ENCODE measurements around the gene EIF4G3. TPM values are rescaled to one million over a fixed set of nuclear protein-coding genes. Genes with fewer than 3 reads are reported as not detected.

Gene EIF4G3
- total and polyA plus RNA-seq, 2 donors (not counting 3 experiments of a cell fraction or from before 2014, with no cell fraction given): 40.7 to 78.5 TPM

- no peaks in the 10 kb centered on the region for H3K9me1 ChIP-seq (replicated peaks; ENCODE audit: control insufficient read depth, extremely low read depth, insufficient read depth, low read length)
- TF ChIP-seq, protein P1, sequence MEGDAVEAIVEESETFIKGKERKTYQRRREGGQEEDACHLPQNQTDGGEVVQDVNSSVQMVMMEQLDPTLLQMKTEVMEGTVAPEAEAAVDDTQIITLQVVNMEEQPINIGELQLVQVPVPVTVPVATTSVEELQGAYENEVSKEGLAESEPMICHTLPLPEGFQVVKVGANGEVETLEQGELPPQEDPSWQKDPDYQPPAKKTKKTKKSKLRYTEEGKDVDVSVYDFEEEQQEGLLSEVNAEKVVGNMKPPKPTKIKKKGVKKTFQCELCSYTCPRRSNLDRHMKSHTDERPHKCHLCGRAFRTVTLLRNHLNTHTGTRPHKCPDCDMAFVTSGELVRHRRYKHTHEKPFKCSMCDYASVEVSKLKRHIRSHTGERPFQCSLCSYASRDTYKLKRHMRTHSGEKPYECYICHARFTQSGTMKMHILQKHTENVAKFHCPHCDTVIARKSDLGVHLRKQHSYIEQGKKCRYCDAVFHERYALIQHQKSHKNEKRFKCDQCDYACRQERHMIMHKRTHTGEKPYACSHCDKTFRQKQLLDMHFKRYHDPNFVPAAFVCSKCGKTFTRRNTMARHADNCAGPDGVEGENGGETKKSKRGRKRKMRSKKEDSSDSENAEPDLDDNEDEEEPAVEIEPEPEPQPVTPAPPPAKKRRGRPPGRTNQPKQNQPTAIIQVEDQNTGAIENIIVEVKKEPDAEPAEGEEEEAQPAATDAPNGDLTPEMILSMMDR (IDR thresholded peaks at IDR 0.05; ENCODE audit: extremely low read depth in 1 of 2, insufficient read depth in 1 of 2, low read depth in 1 of 2, low read length in 2 of 2): peak; percentile 70 to 86
- TF ChIP-seq MYC (IDR thresholded peaks at IDR 0.05; ENCODE audit: low read depth, low read length): no peak
- H4K20me1 ChIP-seq (replicated peaks; ENCODE audit: control insufficient read depth, extremely low read depth, insufficient read depth, low read length): no peaks in the 10 kb centered on the region
- ChIA-PET POLR2A (no interaction called here), CTCF (interaction anchor here (0.9 to 5.0 kb wide), 10 partner anchors 9 to 520 kb away, joined by 3 to 59 read pairs (median 4); no protein-coding TSS in a partner anchor)
- H3K4me1 ChIP-seq (ENCODE audit: control insufficient read depth, extremely low read depth, insufficient read depth, low read length): peaks cover 6% of the 10 kb centered on the region
- DNase-seq (ENCODE audit: low read depth, low spot score) (peak; percentile 50), FAIRE-seq (no peak)
- no peak overlapping the region for H3K4me3 ChIP-seq (replicated peaks in 1 of 3; ENCODE audit: insufficient read depth in 1 of 3, low read depth in 1 of 3, low read length in 3 of 3)
- BruUV-seq (replicated peaks): no TSS peak
- intact Hi-C loops (cut with micrococcal nuclease) (loop anchor here (1.0 kb wide), 1 partner anchor 151 kb away; no protein-coding TSS in a partner anchor), dilution Hi-C loops (cut with MboI; ENCODE audit: extremely low pct_ligation_motif_present, low sequenced_read_pairs) (no loop called here)
- H3K27ac ChIP-seq (ENCODE audit: insufficient read depth, low read depth, low read length): no peak overlapping the region
- H3K9ac ChIP-seq (replicated peaks; ENCODE audit: extremely low read depth, insufficient read depth, low read length): no peak overlapping the region
- no peaks in the 10 kb centered on the region for H3K79me2 ChIP-seq (ENCODE audit: control insufficient read depth, insufficient read depth, low read length)
- H3K4me2 ChIP-seq (ENCODE audit: insufficient read depth, low read length): no peak overlapping the region
- H3K27me3 ChIP-seq (ENCODE audit: control insufficient read depth in 2 of 2, insufficient read depth in 2 of 2, low read length in 2 of 2): no peaks in the 10 kb centered on the region
- H3K36me3 ChIP-seq (ENCODE audit: control insufficient read depth in 2 of 2, extremely low read depth in 1 of 2, insufficient read depth in 2 of 2, low read length in 2 of 2): peaks cover 12 to 30% of the 10 kb centered on the region in 2 experiments
- no peak overlapping the region for H2AFZ ChIP-seq (ENCODE audit: low read depth, low read length)
- H3K9me3 ChIP-seq (replicated peaks; ENCODE audit: control insufficient read depth, insufficient read depth, low read length): no peaks in the 10 kb centered on the region
Observed at GRCh38 chr1:21216835-21217811, 40.4 kb upstream of the EIF4G3 start.

GRCh38 chr1:21212126-21212525 lies 35.4 kb upstream of the EIF4G3 start:
- TF ChIP-seq, protein P1 (IDR thresholded peaks at IDR 0.05; ENCODE audit: extremely low read depth in 1 of 2, insufficient read depth in 1 of 2, low read depth in 1 of 2, low read length in 2 of 2): no peak
- no peak for TF ChIP-seq EZH2 (IDR thresholded peaks at IDR 0.05; ENCODE audit: borderline replicate concordance, low read depth, low read length, severe bottlenecking)
- TF ChIP-seq MYC (IDR thresholded peaks at IDR 0.05; ENCODE audit: low read depth, low read length): no peak
- no peak for TF ChIP-seq JUN (IDR thresholded peaks at IDR 0.05; ENCODE audit: borderline replicate concordance, insufficient read depth, insufficient read length, low read depth)
- no peak for TF ChIP-seq POLR2AphosphoS5 (IDR thresholded peaks at IDR 0.05; ENCODE audit: insufficient read depth, low read depth, low read length)
- no peak for TF ChIP-seq GATA2 (IDR thresholded peaks at IDR 0.05; ENCODE audit: insufficient read depth, insufficient read length, low read depth, low read length)
- TF ChIP-seq FOS (IDR thresholded peaks at IDR 0.05; ENCODE audit: borderline replicate concordance, insufficient read depth, low read length): no peak
- TF ChIP-seq, protein P2, sequence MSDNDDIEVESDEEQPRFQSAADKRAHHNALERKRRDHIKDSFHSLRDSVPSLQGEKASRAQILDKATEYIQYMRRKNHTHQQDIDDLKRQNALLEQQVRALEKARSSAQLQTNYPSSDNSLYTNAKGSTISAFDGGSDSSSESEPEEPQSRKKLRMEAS (IDR thresholded peaks at IDR 0.05; ENCODE audit: insufficient read depth, insufficient read length): no peak
- no peak for TF ChIP-seq POLR2A (IDR thresholded peaks at IDR 0.05; ENCODE audit: low read depth, low read length)
- Histone ChIP-seq H3K27me3 (ENCODE audit: control insufficient read depth in 2 of 2, insufficient read depth in 2 of 2, low read length in 2 of 2) (no peaks in the 10 kb centered on the region), H3K4me2 (ENCODE audit: insufficient read depth, low read length) (no peak overlapping the region), H3K79me2 (ENCODE audit: control insufficient read depth, insufficient read depth, low read length) (no peaks in the 10 kb centered on the region), H3K4me3 (replicated peaks in 1 of 3; ENCODE audit: insufficient read depth in 1 of 3, low read depth in 1 of 3, low read length in 3 of 3) (no peak overlapping the region), H3K9me1 (replicated peaks; ENCODE audit: control insufficient read depth, extremely low read depth, insufficient read depth, low read length) (no peaks in the 10 kb centered on the region), H3K9ac (replicated peaks; ENCODE audit: extremely low read depth, insufficient read depth, low read length) (no peak overlapping the region), H3K27ac (ENCODE audit: insufficient read depth, low read depth, low read length) (no peak overlapping the region), H4K20me1 (replicated peaks; ENCODE audit: control insufficient read depth, extremely low read depth, insufficient read depth, low read length) (no peaks in the 10 kb centered on the region), H3K4me1 (ENCODE audit: control insufficient read depth, extremely low read depth, insufficient read depth, low read length) (no peaks in the 10 kb centered on the region), H3K36me3 (ENCODE audit: control insufficient read depth in 2 of 2, extremely low read depth in 1 of 2, insufficient read depth in 2 of 2, low read length in 2 of 2) (no peaks in the 10 kb centered on the region), H2AFZ (ENCODE audit: low read depth, low read length) (no peak overlapping the region), H3K9me3 (replicated peaks; ENCODE audit: control insufficient read depth, insufficient read depth, low read length) (no peaks in the 10 kb centered on the region)
- ChIA-PET POLR2A (interaction anchor here (0.7 kb wide), 1 partner anchor 33 kb away, joined by 5 read pairs; no protein-coding TSS in a partner anchor), CTCF (interaction anchor here (0.5 to 1.2 kb wide), 2 partner anchors 310 to 515 kb away, joined by 3 read pairs; no protein-coding TSS in a partner anchor)
- DNase-seq (ENCODE audit: low read depth, low spot score) (no peak), FAIRE-seq (no peak)
- no TSS peak for BruUV-seq (replicated peaks)
- dilution Hi-C loops (cut with MboI; ENCODE audit: extremely low pct_ligation_motif_present, low sequenced_read_pairs) (no loop called here), intact Hi-C loops (cut with micrococcal nuclease) (no loop called here)

All from endothelial cell of umbilical vein (primary cell).